ENCODE results near the gene SNX19. TPM values are rescaled to one million over a fixed set of nuclear protein-coding genes. Genes with fewer than 3 reads are reported as not detected.
"Not testable (repeated sequence)": the region's sequence is repeated elsewhere in the genome, so short reads cannot be mapped to it uniquely, and the experiment has no call there.

Gene SNX19
- polyA plus RNA-seq, 1 donor from 2014 or later, result 20.8 TPM

DNA sequence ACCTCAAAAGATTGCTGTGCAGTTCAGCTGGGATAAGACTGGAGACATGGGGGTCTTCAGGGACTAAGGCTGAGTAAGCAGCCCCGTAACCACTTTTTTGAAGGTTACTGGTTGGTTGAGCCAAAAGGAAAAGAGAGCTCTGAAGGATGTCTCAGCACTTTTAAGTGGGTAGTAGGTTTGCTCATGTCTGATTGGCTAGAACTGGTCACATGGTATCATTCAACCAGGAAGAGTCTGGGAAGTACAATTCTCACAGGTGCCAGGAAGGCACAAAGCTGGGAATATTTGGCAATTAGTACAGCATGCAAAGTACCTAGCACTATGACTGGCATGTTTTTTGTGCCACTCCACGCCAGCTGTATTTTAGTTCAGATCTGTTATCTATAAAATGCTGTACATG lies 58.1 kb downstream of the SNX19 start:
- no peaks in the 10 kb centered on the region for H3K36me3 ChIP-seq (ENCODE audit: insufficient read depth, low read length)
- TF ChIP-seq TAF1 (IDR thresholded peaks at IDR 0.05; ENCODE audit: low read depth) (no peak), EZH2 (IDR thresholded peaks at IDR 0.05; ENCODE audit: borderline replicate concordance, insufficient read depth, low read length, poor library complexity, severe bottlenecking) (no peak)
- no peaks in the 10 kb centered on the region for H3K79me2 ChIP-seq (replicated peaks; ENCODE audit: insufficient read depth, low read length)
- no peak overlapping the region for H2AFZ ChIP-seq (ENCODE audit: low read depth, low read length)
- no peak overlapping the region for H3K9ac ChIP-seq (ENCODE audit: low read length)
- H3F3A ChIP-seq (ENCODE audit: insufficient read depth, low read length, poor library complexity, severe bottlenecking), result no peaks in the 10 kb centered on the region
- H3K9me2 ChIP-seq (ENCODE audit: insufficient read depth, low read length), result no peaks in the 10 kb centered on the region
- no peak overlapping the region for H3K4me2 ChIP-seq (ENCODE audit: low read length)
- H3K9me3 ChIP-seq (ENCODE audit: low read length), result no peaks in the 10 kb centered on the region
- no peak overlapping the region for H3K27ac ChIP-seq (ENCODE audit: low read length)
- H4K20me1 ChIP-seq (ENCODE audit: insufficient read depth), result no peaks in the 10 kb centered on the region
- H3K4me3 ChIP-seq (ENCODE audit: low read length), result no peak overlapping the region
- no peaks in the 10 kb centered on the region for H3K27me3 ChIP-seq (ENCODE audit: insufficient read depth, low read depth, low read length)

GRCh38 chr11:130855707-130856106 lies 60.6 kb downstream of the SNX19 start:
- not testable (repeated sequence) for H4K20me1 ChIP-seq (ENCODE audit: insufficient read depth); H3F3A ChIP-seq (ENCODE audit: insufficient read depth, low read length, poor library complexity, severe bottlenecking); H3K9ac ChIP-seq (ENCODE audit: low read length); H3K4me3 ChIP-seq (ENCODE audit: low read length); H3K36me3 ChIP-seq (ENCODE audit: insufficient read depth, low read length); H3K27me3 ChIP-seq (ENCODE audit: insufficient read depth, low read depth, low read length); H2AFZ ChIP-seq (ENCODE audit: low read depth, low read length); H3K4me2 ChIP-seq (ENCODE audit: low read length); H3K79me2 ChIP-seq (replicated peaks; ENCODE audit: insufficient read depth, low read length); H3K27ac ChIP-seq (ENCODE audit: low read length); H3K9me2 ChIP-seq (ENCODE audit: insufficient read depth, low read length); H3K9me3 ChIP-seq (ENCODE audit: low read length)

DNA sequence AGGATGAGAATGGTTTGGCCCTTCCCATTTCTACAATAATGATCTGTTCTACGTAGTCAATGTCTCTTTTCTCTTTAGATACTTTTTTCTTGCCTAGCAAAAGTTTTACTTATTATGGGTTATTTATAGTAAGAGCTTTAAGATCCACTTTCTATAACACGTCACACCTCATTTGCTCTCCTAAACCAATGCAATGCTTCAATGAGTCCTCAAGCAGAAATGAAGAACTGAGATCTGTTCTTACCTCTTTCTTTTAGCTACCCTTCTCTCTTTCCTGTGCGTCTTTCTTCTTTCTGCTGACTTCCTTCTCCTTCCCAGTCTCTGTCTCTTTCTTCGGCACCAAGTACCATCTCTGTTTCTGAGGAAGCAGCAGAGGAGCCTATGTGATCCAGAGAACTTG lies 61.8 kb downstream of the SNX19 start:
- H3K36me3 ChIP-seq (ENCODE audit: insufficient read depth, low read length), result no peaks in the 10 kb centered on the region
- no peaks in the 10 kb centered on the region for H3K79me2 ChIP-seq (replicated peaks; ENCODE audit: insufficient read depth, low read length)
- H3K9ac ChIP-seq (ENCODE audit: low read length), result no peak overlapping the region
- no peak overlapping the region for H3K27ac ChIP-seq (ENCODE audit: low read length)
- H3K9me2 ChIP-seq (ENCODE audit: insufficient read depth, low read length), result no peaks in the 10 kb centered on the region
- TF ChIP-seq TAF1 (IDR thresholded peaks at IDR 0.05; ENCODE audit: low read depth), result no peak
- TF ChIP-seq MXI1 (conservative IDR thresholded peaks at IDR 0.05; ENCODE audit: poor library complexity, severe bottlenecking), result no peak
- TF ChIP-seq, protein P1, sequence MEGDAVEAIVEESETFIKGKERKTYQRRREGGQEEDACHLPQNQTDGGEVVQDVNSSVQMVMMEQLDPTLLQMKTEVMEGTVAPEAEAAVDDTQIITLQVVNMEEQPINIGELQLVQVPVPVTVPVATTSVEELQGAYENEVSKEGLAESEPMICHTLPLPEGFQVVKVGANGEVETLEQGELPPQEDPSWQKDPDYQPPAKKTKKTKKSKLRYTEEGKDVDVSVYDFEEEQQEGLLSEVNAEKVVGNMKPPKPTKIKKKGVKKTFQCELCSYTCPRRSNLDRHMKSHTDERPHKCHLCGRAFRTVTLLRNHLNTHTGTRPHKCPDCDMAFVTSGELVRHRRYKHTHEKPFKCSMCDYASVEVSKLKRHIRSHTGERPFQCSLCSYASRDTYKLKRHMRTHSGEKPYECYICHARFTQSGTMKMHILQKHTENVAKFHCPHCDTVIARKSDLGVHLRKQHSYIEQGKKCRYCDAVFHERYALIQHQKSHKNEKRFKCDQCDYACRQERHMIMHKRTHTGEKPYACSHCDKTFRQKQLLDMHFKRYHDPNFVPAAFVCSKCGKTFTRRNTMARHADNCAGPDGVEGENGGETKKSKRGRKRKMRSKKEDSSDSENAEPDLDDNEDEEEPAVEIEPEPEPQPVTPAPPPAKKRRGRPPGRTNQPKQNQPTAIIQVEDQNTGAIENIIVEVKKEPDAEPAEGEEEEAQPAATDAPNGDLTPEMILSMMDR (IDR thresholded peaks at IDR 0.05; ENCODE audit: poor library complexity, severe bottlenecking), result no peak
- no peak for TF ChIP-seq SMC3 (conservative IDR thresholded peaks at IDR 0.05; ENCODE audit: poor library complexity)
- H3K4me3 ChIP-seq (ENCODE audit: low read length), result no peak overlapping the region
- H3F3A ChIP-seq (ENCODE audit: insufficient read depth, low read length, poor library complexity, severe bottlenecking), result no peaks in the 10 kb centered on the region
- H3K9me3 ChIP-seq (ENCODE audit: low read length), result no peaks in the 10 kb centered on the region
- H4K20me1 ChIP-seq (ENCODE audit: insufficient read depth), result no peaks in the 10 kb centered on the region
- H2AFZ ChIP-seq (ENCODE audit: low read depth, low read length), result no peak overlapping the region
- no peak overlapping the region for H3K4me2 ChIP-seq (ENCODE audit: low read length)
- no peaks in the 10 kb centered on the region for H3K27me3 ChIP-seq (ENCODE audit: insufficient read depth, low read depth, low read length)

GRCh38 chr11:130852589-130852988 lies 63.7 kb downstream of the SNX19 start:
- H3K4me3 ChIP-seq (ENCODE audit: low read length), result no peak overlapping the region
- no peaks in the 10 kb centered on the region for H3K27me3 ChIP-seq (ENCODE audit: insufficient read depth, low read depth, low read length)
- H3K4me2 ChIP-seq (ENCODE audit: low read length), result no peak overlapping the region
- TF ChIP-seq POLR2AphosphoS5 (IDR thresholded peaks at IDR 0.05) (no peak), SMC3 (conservative IDR thresholded peaks at IDR 0.05; ENCODE audit: poor library complexity) (no peak)
- H3K36me3 ChIP-seq (ENCODE audit: insufficient read depth, low read length), result no peaks in the 10 kb centered on the region
- H3K9me3 ChIP-seq (ENCODE audit: low read length), result no peaks in the 10 kb centered on the region
- H3F3A ChIP-seq (ENCODE audit: insufficient read depth, low read length, poor library complexity, severe bottlenecking), result no peaks in the 10 kb centered on the region
- no peak overlapping the region for H3K9ac ChIP-seq (ENCODE audit: low read length)
- no peaks in the 10 kb centered on the region for H3K79me2 ChIP-seq (replicated peaks; ENCODE audit: insufficient read depth, low read length)
- H3K27ac ChIP-seq (ENCODE audit: low read length), result no peak overlapping the region
- no peaks in the 10 kb centered on the region for H4K20me1 ChIP-seq (ENCODE audit: insufficient read depth)
- no peak overlapping the region for H2AFZ ChIP-seq (ENCODE audit: low read depth, low read length)
- no peaks in the 10 kb centered on the region for H3K9me2 ChIP-seq (ENCODE audit: insufficient read depth, low read length)
